Measurements from ENCODE around the gene ACTN1.

The ACTN1 gene

GRCh38 chr14:68977718-68978171 lies 1.4 kb downstream of the ACTN1 start:
- Histone ChIP-seq H3K4me1 (peaks cover 12% of the 10 kb centered on the region), H3K27me3 (no peaks in the 10 kb centered on the region)
- DNase-seq = peak; percentile 73

GRCh38 chr14:68977180-68977717 lies 1.9 kb downstream of the ACTN1 start:
- no peak for DNase-seq
- TF ChIP-seq CTCF (IDR thresholded peaks at IDR 0.05; ENCODE audit: low read depth, low read length) = no peak
- Histone ChIP-seq H3K4me1 (peaks cover 12% of the 10 kb centered on the region), H3K36me3 (peaks cover 37% of the 10 kb centered on the region), H3K27me3 (no peaks in the 10 kb centered on the region), H3K9me3 (no peaks in the 10 kb centered on the region), H3K4me3 (ENCODE audit: low read depth, low read length) (peak overlapping the region; percentile 92)

More at GRCh38 chr14:68977718-68978171, 1.4 kb downstream of the ACTN1 start:
- Histone ChIP-seq H3K4me3 (ENCODE audit: low read depth, low read length) (peak overlapping the region; percentile 92), H3K36me3 (peaks cover 32% of the 10 kb centered on the region), H3K9me3 (no peaks in the 10 kb centered on the region)
- TF ChIP-seq CTCF (IDR thresholded peaks at IDR 0.05; ENCODE audit: low read depth, low read length) = no peak

GRCh38 chr14:68976160-68977067 lies 2.7 kb downstream of the ACTN1 start:
- Histone ChIP-seq H3K4me3 (ENCODE audit: low read depth, low read length) (peak overlapping the region; percentile 92), H3K9me3 (no peaks in the 10 kb centered on the region), H3K4me1 (peaks cover 12% of the 10 kb centered on the region), H3K36me3 (peaks cover 39% of the 10 kb centered on the region), H3K27me3 (no peaks in the 10 kb centered on the region)
- peak; percentile 42 for DNase-seq
- TF ChIP-seq CTCF (IDR thresholded peaks at IDR 0.05; ENCODE audit: low read depth, low read length) = no peak

GRCh38 chr14:68975667-68976066 lies 3.4 kb downstream of the ACTN1 start:
- no peak for DNase-seq
- peaks cover 42% of the 10 kb centered on the region for H3K36me3 ChIP-seq
- no peaks in the 10 kb centered on the region for H3K27me3 ChIP-seq
- H3K9me3 ChIP-seq = no peaks in the 10 kb centered on the region
- no peak overlapping the region for H3K4me3 ChIP-seq (ENCODE audit: low read depth, low read length)
- no peak for TF ChIP-seq CTCF (IDR thresholded peaks at IDR 0.05; ENCODE audit: low read depth, low read length)
- H3K4me1 ChIP-seq = peaks cover 12% of the 10 kb centered on the region

GRCh38 chr14:68974759-68975347 lies 4.2 kb downstream of the ACTN1 start:
- peaks cover 12% of the 10 kb centered on the region for H3K4me1 ChIP-seq
- no peak overlapping the region for H3K4me3 ChIP-seq (ENCODE audit: low read depth, low read length)

More at GRCh38 chr14:68974759-68975347, 4.2 kb downstream of the ACTN1 start:
- Histone ChIP-seq H3K9me3 (no peaks in the 10 kb centered on the region), H3K36me3 (peaks cover 42% of the 10 kb centered on the region), H3K27me3 (no peaks in the 10 kb centered on the region)
- no peak for DNase-seq
- TF ChIP-seq CTCF (IDR thresholded peaks at IDR 0.05; ENCODE audit: low read depth, low read length) = no peak

Data from BE2C (cell line).